ENCODE measurements around the gene NBEA.

The NBEA gene

GRCh38 chr13:35478271-35479037 is 536.4 kb downstream of the NBEA start:
- DNase-seq: peak; percentile 35

DNA sequence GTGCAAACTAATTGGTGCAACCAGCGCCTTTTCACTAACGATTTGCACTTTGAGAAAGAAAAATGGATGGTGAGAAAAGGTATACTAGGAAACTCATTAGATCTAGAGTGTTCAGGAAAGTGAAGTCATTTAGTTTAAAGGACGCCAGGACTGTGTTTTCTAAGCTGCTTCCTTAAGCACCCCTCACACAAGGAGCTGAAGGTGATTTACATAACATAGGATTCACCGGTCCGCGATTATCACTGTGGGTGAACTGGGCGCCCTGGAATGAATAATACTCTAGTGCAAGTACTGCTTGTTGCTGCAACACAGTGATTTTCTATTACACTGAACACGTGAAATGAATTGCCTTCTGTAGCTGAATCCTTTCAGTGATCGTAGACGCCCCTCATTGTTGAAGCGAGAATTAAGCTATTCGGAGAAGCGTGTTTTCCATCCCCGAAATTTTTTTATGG is 537.0 kb downstream of the NBEA start:
- DNase-seq: no peak

GRCh38 chr13:35479706-35480105 is 537.6 kb downstream of the NBEA start:
- no peak for DNase-seq

- no peak for DNase-seq
Observed at GRCh38 chr13:35480346-35480745, 538.3 kb downstream of the NBEA start.

DNA sequence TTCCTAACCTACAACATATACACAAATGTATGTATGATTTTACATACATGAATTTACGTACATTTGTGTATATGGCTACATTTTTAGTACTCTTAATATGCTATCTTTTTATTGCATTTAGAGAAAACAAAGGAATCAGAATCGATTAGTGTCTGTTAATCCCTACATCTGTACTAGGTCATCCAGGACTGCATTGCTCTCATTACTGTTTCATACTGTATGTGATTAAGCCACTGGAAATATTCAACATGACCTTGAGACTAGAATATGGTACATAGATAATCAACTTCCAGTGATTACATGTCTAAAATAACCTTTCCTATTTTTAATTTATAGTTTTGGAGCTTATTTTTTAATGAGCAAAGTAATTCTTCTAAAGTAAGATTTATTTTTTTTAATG is 539.7 kb downstream of the NBEA start:
- DNase-seq: no peak

DNA sequence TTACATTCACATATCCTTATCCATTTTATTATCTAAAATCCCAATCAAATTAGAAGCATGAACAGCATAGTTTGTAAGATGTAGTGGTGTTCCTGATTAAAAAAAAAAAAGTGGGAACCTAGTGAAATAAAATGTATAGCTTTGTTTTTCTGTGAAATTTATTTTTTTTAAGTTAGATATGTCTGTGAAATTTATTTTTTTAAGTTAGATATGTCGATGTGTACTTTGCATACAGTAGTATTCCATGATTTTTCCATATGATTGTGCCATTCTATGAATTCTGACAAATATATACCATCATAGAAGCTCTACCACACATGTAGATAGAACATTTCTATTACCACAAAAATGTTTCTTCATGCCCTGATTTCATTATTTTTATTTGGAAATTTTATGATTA is 540.5 kb downstream of the NBEA start:
- DNase-seq: no peak

GRCh38 chr13:35483761-35484160 is 541.7 kb downstream of the NBEA start:
- no peak for DNase-seq

DNA sequence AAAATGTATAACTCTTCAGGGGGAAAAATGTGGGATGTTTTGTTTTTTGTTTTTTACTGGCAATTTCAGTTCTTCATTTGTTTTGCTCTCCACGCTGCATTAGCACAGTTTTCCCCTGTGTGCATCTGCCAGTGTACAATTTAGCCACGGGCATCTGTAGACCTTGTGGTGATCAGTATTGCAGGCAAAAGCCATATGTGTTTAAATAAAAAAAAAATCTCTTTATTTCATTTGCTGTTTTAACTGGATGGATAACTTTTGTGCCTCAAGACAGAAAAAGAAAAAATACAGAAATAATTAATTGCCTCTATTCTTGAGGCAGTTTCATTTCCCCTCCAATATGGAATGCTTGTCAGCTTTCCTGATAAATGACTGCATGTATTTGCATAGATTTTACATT is 542.3 kb downstream of the NBEA start:
- no peak for DNase-seq

- no peak for DNase-seq
Observed at GRCh38 chr13:35485424-35485823, 543.4 kb downstream of the NBEA start.

DNA sequence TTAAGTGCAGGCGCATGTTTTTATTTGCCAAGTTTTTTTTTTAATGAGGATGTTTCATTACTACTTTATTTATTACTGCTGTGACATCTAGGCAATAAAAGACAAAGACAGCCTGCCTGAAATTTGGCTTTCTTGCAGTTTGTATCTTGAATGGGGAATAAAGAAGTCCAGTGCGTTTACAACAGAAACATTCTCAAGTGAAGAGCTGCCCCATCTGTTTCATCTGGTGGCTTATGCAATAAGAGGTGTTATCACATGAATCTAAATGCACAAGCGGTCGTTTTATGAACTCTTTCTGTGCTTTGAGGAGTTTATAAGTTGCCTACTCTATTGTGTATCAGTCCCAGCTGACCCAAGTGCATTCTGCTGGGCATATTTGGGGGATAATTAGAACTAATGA is 547.0 kb downstream of the NBEA start:
- DNase-seq: no peak

- no peak for DNase-seq
Observed at GRCh38 chr13:35496006-35496405, 553.9 kb downstream of the NBEA start.

GRCh38 chr13:35496761-35497386 is 554.8 kb downstream of the NBEA start:
- DNase-seq: no peak

GRCh38 chr13:35498231-35498630 is 556.2 kb downstream of the NBEA start:
- no peak for DNase-seq

- DNase-seq: no peak
Observed at GRCh38 chr13:35499196-35499662, 557.2 kb downstream of the NBEA start.

GRCh38 chr13:35499676-35500075 is 557.6 kb downstream of the NBEA start:
- DNase-seq: no peak

DNA sequence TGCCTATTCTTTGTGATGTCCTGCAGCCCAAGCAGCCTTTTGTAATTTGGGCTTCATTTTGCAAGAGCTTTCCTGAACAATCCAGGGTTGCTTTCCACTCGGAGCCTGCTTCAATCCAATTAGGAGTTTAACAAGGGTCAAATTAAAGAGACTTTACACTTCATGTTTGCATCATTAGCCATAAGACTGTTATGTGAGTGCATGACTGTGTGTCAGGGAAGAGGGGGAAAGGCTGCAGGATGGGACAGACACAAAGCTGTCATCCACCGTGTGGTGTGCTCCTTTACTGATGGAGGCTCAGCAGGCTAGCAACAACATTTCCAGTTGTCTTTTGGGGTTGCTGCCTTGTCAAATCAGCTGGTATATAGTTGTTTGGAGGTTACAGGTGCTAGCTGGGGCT is 558.1 kb downstream of the NBEA start:
- no peak for DNase-seq

DNA sequence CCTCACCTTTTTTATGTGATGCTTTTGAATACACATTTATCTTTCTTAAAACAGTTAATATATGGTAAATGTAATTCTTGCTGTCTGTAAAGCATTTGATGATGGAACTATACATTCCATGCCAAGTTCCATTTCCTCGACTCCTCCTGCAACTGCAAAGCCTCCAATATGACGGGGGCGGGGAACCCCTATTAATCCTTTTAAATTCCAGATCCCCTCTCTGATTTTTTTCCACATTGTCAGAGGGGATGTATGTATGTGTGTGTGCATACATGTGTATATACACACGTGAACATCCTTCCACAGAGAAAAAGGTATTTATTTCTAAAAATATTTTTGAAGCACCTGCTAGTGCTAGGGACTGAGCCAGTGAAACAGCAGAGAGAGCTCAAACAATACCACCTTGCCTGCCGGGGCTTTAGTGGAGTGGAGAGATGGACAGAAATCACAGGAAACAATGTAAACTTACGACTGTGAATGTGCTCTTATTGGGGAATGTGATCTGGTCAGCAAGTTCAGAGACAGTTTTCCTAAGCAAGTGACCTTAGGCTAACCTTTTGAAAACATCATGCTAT is 559.7 kb downstream of the NBEA start:
- no peak for DNase-seq

GRCh38 chr13:35502456-35502855 is 560.4 kb downstream of the NBEA start:
- no peak for DNase-seq

DNA sequence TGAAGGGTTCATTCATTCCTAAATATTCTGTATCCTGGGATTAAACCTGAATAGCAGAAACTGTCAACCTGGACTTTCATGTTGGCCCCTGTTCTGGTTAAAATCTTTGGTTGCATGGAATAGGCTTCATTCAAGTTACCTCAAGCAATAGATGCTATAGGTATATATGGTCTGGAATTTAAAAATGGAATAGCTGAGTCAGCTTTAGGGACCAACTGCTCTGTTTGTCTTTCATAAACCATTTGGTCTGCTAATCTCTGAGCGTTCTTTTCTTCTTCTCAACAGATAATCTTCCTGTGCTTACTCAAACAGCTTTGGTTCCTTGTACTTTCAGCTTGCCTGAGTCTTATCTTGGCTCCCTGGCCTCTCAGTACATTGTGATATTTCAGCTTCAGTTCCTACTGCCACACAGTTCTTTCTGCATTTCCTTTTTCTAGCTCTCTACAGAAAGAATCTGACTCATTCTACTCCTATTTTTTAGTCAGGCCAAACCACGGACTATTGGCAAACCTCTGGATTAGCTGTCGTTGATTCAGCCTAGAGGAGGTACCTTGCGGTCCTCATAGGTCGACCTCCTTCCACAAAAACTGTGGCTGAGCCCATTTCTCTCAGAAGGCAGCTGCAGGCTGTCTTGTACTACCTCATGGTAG is 570.3 kb downstream of the NBEA start:
- peak; percentile 29 for DNase-seq

- no peak for DNase-seq
Observed at GRCh38 chr13:35514061-35514477, 572.0 kb downstream of the NBEA start.

DNA sequence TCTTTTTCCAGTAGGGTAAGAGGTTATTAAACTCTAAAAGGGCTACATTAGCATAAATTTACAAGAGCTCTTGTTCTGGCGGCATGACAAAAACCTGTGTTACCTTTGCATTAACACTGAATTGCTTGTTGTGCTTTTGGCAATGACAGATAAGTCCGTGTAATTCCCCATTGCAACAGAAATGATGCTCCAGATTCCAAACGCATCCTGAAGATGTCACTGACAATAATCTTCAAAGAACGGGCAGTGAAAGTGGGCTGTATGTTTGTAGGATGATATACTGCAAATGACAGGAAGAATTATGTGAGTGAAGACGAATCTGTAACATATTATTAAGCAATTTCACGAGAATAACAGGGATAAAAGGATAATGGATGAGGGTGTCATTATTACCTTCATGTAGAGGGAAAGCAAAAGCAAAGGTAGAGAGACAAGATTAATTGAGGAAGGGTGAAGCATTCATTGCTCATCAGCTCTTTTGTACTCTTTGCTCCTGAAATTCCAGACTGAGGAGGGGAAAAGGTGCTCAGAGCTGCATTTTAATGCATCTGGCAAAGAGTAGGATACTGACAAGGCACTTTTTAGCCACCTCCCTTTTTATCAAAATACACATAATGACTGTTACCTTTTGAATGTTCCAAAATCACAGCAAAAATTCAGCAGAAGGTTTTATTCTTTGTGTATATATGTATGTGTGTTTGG is 572.9 kb downstream of the NBEA start:
- DNase-seq: no peak

DNA sequence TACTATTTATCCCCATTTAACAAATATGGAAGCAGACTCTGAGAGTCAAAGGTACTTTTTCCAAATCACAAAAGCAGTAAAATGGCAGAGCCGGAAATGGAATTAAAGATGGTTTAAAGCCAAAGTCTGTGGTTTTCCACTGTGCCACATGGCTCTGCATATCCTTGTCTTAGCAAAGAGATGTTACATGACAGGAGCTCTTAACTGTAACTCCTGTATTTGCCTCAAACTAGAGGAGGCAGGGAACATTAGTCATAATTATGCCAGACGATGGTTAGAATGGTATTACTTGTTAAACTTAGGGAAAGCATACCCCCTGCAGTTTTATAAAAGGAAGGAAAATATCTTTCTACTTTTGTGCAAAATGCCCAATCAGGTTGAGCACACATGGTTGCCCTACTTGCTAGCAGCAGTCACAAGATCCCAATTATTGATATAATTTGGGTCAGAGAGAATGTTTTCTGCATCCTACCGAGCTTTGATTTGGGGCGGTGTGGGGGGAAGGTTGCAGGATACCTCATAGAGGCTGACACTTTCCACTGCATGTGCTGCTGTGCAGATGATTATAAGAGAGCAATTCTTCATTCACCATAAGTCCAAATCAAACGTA is 576.4 kb downstream of the NBEA start:
- no peak for DNase-seq

DNA sequence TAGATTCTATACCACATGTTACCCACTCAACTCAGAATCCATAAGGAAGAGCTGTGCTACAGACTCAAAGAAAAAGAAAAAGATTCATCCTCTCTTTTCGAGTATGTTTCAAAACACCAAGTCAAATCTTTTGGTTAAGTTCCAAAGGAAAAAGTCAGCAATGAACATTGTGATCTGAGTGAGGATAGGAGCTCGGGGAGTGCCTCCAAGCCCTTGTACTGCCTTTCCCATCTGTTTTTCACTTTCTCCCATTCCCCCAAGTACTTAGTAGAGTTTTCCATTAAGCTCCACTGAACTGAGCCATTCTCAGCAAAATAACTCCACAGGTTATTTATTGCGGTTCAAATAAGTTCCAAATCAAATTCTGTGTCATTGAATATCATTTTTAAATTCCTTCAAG is 582.1 kb downstream of the NBEA start:
- no peak for DNase-seq

Data from right hindlimb (tissue), 1 donor.